GM12878 (cell line): ENCODE results near the gene FBXL7.

ENCODE experiments used
- CTCF ChIP-seq, 3 experiments: IDR thresholded peaks in 2 of 3; conservative IDR thresholded peaks in 1 of 3; 2 replicates each; pipeline ENCODE4 v1.5.1; 2011; ENCODE audit warnings: low read depth in 3 of 3, low read length in 3 of 3, mild to moderate bottlenecking in 3 of 3, control low read depth in 2 of 3, moderate library complexity in 2 of 3, inconsistent platforms in 1 of 3, mixed read lengths in 1 of 3; ENCODE audit not compliant: control insufficient read depth in 2 of 3, insufficient read depth in 1 of 3; ENCODE audit errors: extremely low read depth in 1 of 3
- ESRRA ChIP-seq: IDR thresholded peaks from 2 replicates; pipeline ENCODE4 v1.6.1; 2012; ENCODE audit warnings: mild to moderate bottlenecking, low read length, improper control_type of control experiment
- LARP7 ChIP-seq: fragments of 450-650 bp; IDR thresholded peaks from 2 replicates; pipeline ENCODE4 v1.6.1; 2017; ENCODE audit warnings: mild to moderate bottlenecking
- POLR2A ChIP-seq: IDR thresholded peaks from 2 replicates; pipeline ENCODE4 v1.6.1; 2011; ENCODE audit warnings: low read depth, mild to moderate bottlenecking, low read length

DNA sequence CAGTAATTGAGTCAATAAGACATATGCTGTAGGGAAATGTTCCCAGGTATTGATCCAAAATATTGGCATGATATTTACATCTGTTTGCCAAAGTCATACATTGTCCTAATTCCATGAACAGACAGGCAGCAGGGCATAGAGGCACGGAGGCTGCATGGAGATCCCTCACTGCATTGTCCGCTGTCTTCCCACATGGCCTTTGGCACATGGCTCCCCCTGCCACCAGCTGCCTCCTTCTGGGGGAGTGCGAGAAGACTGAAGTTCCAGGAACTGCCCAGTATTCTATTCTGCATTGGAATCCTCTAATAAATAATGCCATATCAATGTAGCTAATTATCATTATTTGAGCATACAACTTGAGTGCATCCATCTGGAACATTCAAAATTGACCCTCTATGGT is 269.0 kb downstream of the FBXL7 start:
- no peak for TF ChIP-seq CTCF (IDR thresholded peaks at IDR 0.05 in 2 of 3, conservative IDR thresholded peaks at IDR 0.05 in 1 of 3; ENCODE audit: control insufficient read depth in 2 of 3, extremely low read depth in 1 of 3, insufficient read depth in 1 of 3, low read depth in 3 of 3, low read length in 3 of 3)
- no peak for TF ChIP-seq ESRRA
- TF ChIP-seq POLR2A, result no peak
- TF ChIP-seq LARP7, result no peak
